Measurements from ENCODE around the gene LRMDA.
"Not testable (repeated sequence)": the region's sequence is repeated elsewhere in the genome, so short reads cannot be mapped to it uniquely, and the experiment has no call there.

LRMDA gene

DNA sequence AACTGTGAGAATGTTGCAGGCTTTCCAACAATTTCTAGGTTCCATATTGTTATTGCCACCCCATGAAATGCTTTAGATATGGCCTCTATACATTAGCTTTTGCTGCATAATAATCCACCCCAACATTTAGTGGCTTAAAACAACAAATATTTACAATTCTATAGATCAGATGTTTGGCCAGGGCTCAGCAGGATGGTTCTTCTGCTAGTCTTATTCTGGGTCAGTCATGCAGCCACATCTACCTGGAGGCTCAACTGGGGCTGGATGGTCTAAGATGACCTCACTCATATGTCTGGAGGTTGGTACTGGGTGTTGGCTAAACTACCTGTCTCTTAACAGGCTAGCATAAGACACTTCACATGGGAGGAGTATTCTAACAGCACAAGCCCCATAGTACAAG is 607.3 kb downstream of the LRMDA start:
- DNase-seq = no peak

DNA sequence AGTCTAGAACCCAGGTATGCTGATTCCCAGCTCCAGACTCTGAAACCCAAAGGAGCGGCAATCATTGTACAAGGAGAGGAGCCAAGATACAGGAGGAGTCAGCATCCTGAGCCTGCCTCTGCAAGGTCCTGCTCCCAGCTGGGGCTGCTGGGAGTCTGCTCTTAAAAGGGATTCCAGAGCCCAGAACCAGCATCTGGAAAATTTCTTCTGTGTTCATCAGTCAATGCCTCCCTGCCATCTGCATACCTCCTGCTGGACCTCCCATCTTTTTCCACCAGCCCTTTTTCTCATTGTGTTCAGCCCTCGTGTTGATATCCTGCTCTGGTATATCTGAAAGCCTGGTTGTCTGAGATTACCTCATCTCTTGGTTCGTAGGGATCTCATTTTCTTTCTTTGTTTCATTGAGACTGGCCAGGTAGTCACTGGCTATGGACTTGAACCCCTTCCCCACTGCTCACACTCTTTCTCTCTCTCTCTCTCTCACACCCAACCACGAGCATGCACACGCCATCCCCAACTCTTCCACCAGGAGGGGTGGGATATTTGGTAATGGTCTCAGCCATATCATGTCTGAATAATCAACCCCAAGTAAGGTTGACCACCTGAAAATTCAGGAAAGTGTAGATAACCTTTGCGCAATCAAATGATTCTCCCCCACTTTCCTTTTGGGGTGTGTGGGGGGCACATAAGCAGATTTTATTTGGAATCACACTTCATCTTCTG is 608.8 kb downstream of the LRMDA start:
- DNase-seq = no peak

DNA sequence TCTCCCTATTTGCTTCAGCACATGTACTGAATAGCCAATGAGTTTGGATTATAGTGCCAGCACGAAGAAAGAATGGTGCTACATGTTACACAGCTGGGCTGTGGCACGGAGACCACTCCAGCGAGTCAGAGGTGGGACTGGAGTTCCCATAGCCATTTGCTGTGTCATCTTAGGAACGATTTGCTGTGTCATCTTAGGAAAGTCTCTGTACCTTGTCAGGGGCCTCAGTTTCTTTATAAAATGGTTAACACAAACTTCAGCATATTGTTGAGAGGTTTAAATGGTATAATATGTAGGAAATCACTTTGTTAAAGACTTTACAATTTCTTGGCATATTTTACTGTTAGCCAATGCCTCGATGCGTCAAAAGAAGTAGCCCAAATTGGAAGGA is 609.4 kb downstream of the LRMDA start:
- DNase-seq = no peak

DNA sequence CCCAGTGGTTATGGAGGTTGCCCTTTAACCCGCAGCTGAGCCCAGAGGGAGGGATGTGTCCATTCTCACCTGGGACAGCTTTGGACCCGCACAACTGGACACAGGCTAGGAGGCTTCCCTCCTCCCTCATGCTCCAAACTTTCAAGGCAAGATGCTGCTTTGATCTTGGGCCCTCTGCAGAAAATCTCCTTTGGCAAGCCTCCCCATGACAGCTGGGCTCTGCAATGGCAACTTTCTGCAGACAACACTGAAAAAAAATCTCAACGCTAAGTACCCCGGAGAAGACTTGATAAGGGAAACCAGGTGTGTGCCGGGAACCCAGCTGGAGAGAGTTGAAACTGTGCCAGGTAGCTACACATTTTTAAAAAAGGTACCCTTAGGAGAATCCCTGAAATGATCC is 610.1 kb downstream of the LRMDA start:
- peak in 1 of 2 experiments; percentile 22 for DNase-seq

DNA sequence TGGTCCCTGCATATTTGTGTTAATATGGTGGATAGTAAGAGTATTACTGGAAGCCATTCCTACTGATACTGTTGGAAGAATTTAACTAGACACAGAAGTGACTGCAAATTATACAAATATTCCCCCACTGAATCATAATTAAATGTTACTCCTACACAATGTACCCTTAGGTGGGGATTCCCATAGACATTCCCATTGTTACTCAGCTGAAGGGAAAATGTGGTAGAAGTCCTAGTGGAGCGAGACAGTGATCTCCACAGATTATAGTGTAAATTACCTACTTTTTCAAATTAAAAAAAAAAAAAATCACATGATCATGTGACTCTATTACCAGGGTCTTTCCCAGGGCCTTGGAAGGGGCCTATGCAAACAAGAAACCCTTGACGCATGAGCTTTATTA is 611.8 kb downstream of the LRMDA start:
- DNase-seq = no peak

DNA sequence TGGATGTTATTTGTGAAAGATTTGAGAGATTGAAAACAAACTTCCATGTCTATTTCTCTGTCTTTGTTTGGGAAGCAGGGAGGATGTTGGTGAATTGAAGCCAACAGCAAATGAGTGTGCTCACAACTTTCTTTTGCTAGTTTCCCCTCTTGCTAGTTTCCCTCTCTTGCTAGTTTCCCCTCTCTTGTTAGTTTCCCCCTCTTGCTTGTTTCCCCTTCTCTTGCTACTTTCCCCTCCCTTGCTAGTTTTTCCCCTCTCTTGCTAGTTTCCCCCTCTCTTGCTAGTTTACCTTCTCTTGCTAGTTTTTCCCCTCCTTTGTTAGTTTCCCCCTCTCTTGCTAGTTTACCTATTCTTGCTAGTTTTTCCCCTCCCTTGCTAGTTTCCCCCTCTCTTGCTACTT is 613.3 kb downstream of the LRMDA start:
- DNase-seq = no peak

DNA sequence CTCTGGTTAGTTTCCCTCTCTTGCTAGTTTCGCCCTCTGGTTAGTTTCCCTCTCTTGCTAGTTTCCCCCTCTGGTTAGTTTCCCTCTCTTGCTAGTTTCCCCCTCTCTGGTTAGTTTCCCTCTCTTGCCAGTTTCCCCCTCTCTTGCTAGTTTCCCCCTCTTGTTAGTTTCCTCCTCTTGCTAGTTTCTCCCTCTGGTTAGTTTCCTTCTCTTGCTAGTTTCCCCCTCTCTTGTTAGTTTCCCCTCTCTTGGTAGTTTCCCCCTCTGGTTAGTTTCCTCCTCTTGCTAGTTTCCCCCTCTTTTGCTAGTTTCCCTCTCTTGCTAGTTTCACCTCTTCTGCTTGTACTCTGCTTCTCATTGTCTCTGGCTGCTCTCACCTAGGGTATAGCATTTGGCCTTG is 613.8 kb downstream of the LRMDA start:
- DNase-seq = no peak

DNA sequence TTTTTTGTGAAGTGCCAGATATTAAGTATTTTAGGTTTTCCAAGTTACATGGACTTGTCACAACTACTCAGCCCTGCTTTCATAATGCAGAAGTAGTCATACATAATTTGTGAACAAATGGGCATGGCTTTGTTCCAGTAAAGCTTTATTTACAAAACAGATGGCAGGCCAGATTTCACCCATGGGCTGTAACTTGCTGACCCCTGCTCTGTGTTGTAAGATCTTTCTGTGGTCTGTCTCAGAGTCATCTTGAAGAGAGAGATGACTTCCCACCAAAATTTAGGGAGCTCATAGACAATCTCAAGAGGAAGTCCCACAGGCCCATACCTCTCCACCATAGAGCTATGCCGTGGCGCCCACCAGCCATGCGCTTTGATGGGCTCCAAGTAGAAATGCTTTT is 616.1 kb downstream of the LRMDA start:
- no peak for DNase-seq

DNA sequence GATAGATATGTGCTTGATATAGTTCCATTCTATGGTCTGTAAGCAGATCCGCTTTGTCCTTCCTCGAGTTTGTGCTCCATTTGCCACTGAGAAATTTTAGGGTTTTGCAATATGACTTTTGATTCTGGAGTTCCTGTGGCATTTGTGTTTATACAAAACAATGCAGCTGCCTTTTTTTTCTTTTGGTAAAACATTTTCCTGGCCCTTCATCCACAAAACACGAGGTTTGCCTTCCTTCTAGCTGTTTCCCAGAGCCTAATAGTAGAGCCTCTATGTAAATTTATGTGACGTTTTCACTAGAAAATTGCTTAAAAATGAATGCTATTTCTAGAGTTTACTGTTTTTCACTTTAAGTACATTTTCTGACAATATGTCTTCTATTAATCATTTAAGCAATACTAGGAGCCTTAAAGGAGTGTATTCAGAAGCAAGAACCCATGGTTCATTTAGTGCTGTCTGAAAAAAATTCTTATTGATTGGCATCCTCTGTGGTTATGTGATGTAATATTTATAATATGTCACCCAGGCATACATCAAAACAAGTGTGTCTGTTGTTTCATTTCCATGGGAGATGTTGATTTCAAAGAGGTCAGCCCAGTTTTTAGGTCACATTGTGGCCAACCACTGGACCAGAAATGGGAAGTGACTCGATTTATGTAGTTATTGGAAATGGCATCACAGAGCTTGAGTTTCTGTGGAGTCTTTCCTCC is 618.3 kb downstream of the LRMDA start:
- no peak for DNase-seq

DNA sequence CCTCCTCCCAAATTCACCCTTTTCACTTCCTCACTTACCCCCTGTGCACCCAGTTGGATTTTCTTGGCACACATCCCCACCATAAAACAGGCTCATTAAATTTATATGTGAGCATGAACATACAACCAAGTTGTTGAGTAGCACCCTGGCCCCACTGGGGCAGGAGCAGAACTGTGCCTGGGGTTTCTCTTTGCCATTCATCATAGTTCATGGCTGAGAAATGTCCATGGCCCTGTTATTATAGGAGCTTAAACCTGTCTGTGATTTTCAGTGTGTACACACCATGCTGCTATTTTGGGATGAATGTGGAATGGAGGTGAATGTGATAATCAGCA is 618.8 kb downstream of the LRMDA start:
- DNase-seq = no peak

DNA sequence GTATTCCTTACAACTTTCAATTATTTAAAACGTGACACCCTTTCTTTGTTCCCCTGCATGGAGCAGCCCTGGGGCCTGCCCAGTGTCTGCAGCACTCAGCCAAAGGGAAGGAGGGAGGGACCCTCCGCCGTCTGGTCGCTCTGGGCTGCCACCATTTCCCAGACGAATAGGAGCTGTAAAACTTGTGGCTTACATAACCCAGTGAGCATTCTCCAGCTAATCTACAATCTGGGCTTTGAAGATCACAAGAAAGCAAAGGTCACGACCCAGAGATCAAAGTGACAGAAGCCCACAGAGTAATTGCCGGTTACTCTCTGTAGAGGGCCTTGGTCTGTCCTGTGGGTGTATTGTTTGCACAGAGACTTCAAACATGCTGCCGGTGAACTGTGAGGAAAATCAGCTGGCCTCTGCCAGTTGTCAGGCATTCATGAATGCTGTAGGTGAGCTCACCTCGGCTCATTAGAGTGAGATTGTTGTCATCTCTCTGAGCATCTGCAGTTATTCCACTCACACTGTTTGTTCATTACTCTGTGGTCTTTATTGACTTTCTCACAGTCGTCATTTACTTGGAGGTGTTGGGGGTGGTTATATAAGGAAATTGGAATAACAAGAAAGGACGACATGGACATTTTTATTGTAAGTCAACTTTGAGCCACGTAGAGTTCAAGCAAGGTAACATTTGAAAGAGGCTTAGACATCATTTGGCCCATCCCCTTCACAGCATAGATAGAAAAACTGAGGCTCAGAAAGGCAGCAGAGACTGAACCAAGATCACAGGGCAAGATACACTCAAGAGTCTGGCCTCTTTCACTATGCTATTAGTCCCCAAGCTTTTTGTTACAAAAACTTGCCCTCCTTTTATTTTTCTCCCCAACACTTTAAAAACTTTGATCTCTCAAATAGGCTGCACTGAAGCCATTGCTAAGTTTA is 619.8 kb downstream of the LRMDA start:
- DNase-seq = no peak

DNA sequence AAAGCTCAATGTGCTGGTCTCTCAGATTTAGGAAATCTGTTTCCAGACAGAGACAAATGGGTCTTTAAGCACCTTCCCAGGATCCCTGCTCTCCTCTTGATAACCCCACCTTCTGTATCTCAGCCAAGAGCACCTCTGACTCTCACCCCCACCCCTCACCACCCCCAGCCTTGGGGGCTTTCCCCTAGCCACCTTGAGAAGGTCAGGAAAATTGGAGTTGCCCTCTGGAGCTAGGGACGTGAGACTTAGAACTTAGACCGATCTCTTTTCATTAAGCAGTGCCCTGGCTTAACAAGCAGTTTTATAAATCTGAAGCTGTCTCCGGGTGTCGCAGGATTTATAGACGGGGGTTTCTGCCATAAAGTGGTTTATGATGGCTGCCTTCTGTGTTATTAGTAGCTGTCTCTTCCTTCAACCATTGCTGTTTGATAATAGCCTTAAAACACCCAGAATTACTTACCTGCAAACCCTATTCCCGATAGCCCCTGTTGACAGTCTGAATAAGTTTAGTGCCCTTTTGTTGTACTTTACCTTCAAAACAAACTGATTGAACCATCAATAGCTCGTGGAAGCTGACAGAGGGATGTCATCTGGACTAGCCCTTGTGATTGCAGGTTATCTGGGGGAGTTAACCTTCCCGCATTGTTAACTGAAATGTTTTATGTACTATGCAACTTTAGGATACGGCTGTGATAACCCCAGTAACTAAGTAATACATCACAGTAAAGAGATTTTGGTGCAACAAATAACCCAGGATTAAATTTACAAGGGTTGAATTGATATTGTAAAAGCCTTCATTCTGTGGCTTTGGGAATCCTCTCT is 621.5 kb downstream of the LRMDA start:
- DNase-seq = no peak

DNA sequence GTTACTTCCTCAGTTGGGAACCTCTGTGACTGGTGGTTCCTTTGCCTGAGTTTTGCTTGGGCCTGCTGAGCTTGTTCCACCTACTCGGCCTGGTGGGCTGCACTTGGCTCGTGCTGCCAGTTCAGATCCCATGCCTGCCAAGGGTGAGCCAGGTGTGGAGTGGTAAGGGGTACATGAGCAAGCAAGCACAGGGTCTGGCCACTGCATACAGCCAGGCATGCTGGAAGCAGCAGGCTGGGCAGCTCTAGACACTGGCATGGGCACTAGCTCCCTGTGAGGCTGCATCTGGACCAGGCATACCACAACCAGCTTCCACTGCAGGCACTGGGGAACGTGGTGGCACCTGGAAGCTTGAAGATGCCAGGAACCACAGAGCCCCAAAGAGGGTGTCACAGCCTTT is 624.0 kb downstream of the LRMDA start:
- DNase-seq = no peak

DNA sequence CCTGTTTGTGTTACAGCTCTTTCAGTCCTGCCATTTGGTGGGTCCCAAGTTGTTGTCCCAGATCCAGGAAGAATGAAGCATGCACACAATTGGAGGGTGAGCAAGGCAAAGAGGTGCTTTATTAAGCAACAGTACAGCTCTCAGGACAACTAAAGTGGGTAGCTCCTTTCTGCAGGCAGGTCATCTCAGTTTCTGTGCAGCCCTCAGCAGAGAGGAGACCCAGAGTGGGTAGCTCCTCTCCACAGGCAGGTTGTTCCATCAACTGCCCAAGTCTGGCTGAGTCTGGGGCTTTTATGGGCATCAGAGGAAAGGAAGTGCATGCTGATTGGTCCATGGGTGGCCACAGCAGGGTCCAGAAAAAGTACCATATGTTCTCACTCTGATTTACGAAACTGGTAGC is 624.5 kb downstream of the LRMDA start:
- DNase-seq = no peak

DNA sequence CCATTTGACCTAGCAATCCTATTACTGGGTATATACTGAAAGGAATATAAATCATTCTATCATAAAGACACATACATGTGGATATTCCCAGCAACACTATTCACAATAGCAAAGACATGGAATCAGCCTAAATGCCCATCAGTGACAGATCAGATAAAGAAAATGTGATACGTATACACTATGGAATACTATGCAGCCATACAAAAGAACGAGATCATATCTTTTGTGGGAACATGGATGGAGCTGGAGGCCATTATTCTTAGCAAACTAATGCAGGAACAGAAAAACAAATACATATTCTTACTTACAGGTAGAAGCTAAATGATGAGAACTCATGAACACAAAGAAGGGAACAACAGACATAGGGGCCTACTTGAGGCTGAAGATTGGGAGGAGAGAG is 629.6 kb downstream of the LRMDA start:
- not testable (repeated sequence) for DNase-seq

DNA sequence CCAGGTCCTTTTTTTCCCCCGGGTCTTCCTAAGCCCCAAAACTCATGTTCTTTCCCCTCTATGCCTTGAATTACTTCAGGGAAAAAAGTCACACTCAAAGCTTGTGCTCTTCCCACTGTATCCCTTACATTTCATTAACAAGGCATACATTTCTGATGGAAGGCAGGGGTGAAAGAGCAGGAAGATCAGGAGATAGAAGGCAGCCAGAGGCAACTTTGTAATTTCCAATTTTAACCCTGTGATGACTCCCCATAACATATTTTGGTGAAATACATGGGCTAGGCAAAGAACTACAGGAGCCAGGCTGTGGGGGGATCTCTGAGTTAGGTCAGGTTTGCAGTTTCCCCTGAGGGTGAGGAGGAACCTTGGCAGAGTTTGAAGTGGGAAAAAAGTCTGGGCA is 635.0 kb downstream of the LRMDA start:
- DNase-seq = no peak

DNA sequence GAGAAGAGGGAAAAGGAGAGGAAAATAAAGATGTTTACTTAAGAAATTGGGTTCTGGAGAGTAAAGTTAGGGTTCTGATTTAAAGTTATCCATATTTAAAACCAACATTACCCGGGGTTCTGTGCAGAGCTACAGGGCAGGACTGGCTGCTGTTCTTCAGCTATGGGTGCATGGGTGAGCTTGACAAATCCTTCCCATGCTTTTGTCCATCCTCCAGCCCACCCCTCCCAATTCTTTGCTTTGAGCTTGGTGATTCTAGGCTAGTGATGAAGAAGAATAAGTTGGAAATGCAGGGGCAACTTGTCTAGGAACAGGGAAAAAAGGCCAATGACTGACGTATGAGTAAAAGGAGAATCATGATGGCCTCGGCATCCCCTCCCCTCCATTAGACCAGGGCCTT is 636.0 kb downstream of the LRMDA start:
- no peak for DNase-seq

DNA sequence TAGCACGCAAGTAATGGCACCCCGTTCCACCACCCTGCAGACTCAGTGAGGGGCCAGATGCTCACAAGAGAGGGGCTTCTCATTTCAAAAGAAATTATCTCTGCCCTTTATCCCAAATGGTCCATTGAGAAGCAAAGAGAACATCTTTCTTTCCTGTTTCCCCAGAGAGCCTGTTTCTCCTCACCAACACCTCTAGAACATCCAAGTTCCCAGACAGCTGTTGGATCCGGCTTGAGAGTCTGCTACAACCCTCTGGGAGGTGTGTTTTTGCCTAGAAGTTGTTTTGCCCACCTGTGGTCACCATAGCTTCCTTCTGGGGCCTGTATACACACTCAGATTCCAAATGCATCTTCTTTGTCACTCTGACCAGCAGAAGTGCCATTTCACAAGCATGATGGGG is 637.4 kb downstream of the LRMDA start:
- no peak for DNase-seq

DNA sequence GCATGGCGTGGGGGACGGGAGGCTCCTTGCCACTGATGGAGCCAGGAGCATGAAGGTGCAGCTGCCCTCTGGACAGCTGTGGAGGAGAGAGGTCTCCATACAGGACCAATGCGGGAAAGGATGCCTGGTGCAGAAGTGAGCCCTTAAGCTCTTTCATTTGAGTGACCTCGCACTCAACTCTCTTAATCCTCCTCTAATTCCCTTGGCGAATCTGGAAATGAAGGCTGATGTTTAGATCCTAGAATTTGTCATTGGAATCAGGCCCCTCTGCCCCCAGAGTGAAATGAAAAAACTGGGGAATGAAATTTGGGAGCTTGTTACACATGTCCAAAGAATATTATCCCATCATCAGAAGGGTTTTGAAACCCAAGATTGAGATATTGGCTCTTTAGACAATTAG is 639.5 kb downstream of the LRMDA start:
- DNase-seq = no peak

DNA sequence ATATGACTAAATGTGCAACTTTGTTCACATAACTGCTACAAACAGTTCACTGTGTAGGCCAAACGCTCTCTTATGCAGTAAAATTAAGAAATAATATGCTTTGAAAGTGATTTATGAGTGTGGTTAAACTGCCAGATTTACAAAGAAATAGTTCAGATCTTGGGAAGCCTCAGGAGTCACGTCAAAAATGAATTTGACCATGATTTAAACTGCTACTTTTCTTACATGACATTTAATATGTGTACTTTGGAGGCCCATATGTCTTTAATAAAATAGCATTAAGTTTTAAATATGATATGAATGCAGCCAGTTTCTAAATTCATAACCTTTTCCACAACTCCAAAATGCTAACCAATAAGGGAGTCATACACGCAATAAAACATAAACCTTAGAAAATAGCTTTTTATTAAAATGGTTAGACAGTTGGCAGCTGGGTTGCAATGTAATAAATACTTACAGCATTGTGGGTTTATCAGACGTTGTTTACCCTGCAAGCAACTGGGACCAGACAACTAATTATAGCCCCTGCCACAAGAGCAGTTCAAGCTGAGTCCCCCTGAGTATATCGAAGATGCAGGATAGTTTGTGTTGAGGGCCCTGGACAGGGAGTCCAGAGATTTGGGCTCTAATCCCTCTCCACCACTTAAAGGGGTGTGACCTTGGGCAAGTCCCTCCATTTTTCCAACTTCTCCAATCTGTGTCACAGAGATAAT is 640.4 kb downstream of the LRMDA start:
- DNase-seq = no peak

DNA sequence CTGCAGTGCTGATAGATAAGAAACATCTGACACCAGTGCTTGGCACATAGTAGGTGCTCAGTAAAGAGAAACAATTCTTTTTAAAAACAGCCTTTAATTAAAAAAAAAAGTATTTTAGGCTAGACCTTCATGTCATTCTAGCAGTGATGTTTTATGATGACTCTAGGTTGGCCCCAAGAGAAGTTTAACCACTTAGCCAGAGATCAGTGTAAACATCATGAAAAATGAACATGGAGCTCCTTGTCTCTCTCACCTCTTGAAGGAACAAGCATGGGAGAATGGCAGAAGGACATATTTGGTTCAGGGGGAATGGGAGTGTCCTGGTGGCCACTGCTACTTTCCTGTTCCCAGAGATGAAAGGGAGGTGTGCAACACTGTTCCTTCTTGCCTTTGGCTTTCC is 641.0 kb downstream of the LRMDA start:
- DNase-seq = no peak

DNA sequence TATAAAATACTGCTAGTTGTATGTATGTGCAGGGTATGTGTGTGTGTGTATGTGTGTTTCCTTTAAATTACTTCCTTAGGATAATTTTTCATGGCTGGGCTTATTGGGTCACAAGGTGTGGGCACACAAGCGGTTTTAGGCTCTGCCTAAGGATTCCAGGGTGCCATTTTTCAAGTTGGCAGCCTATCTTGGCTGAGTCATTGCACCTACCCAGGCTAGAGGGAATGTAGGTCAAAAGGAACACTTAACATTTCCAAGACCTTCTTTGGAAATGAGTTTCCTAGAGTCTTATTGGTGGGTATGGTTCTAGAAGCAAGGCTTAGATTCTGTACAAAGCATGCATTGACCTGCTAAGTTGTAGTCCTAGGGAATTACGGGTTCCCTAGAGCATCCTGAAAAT is 642.1 kb downstream of the LRMDA start:
- no peak for DNase-seq

Data from NCI-H446 (cell line).